Astrocyte (in vitro differentiated cells and primary cell): ENCODE results near the gene CSNK1D. TPM values are rescaled to one million over a fixed set of nuclear protein-coding genes. Genes with fewer than 3 reads are reported as not detected.

Experiments
- DNase-seq: peaks from one replicate; pipeline ENCODE4 v3.0.0-alpha.2; 2010; ENCODE audit warnings: low read depth
- FAIRE-seq: peaks from 2 replicates; lab custom pipeline; 2011; peaks lifted over from hg19 to GRCh38; lab: Jason Lieb, UNC
- H2AFZ ChIP-seq: 2 replicates; pipeline ENCODE4 v1.6.0; 2012; ENCODE audit warnings: low read depth, low read length, inconsistent platforms
- H3K27ac ChIP-seq: 2 replicates; pipeline ENCODE4 v1.5.1; 2011; ENCODE audit warnings: low read depth, low read length, inconsistent platforms
- H3K27me3 ChIP-seq: 2 replicates; pipeline ENCODE4 v1.6.0; 2011; ENCODE audit warnings: low read length, inconsistent platforms; ENCODE audit not compliant: insufficient read depth
- H3K36me3 ChIP-seq: 2 replicates; pipeline ENCODE4 v1.5.1; 2011; ENCODE audit warnings: low read length, inconsistent platforms; ENCODE audit not compliant: insufficient read depth
- H3K4me1 ChIP-seq: 2 replicates; pipeline ENCODE4 v1.5.1; 2011; ENCODE audit warnings: low read length, inconsistent platforms; ENCODE audit not compliant: insufficient read depth
- H3K4me2 ChIP-seq: 2 replicates; pipeline ENCODE4 v1.6.0; 2012; ENCODE audit warnings: low read length, inconsistent platforms
- H3K4me3 ChIP-seq: 2 replicates; pipeline ENCODE4 v1.5.1; 2011; ENCODE audit warnings: low read depth, mild to moderate bottlenecking, low read length, inconsistent platforms; ENCODE audit not compliant: insufficient read depth
- H3K79me2 ChIP-seq: 2 replicates; pipeline ENCODE4 v1.6.0; 2012; ENCODE audit warnings: mild to moderate bottlenecking, low read length, inconsistent platforms; ENCODE audit not compliant: insufficient read depth
- H3K9ac ChIP-seq: 2 replicates; pipeline ENCODE4 v1.6.0; 2012; ENCODE audit warnings: mild to moderate bottlenecking, low read length, inconsistent platforms
- H3K9me3 ChIP-seq: 2 replicates; pipeline ENCODE4 v1.5.1; 2012; ENCODE audit warnings: low read depth, mild to moderate bottlenecking, low read length, inconsistent platforms; ENCODE audit not compliant: insufficient read depth
- H4K20me1 ChIP-seq: 2 replicates; pipeline ENCODE4 v1.6.0; 2012; ENCODE audit warnings: low read length, inconsistent platforms; ENCODE audit not compliant: insufficient read depth
- H3K27ac Mint-ChIP-seq: one replicate; pipeline ENCODE4 v1.8.0; 2021; ENCODE audit warnings: mild to moderate bottlenecking, mixed read lengths; ENCODE audit not compliant: unreplicated experiment
- H3K27me3 Mint-ChIP-seq: one replicate; pipeline ENCODE4 v1.8.0; 2021; ENCODE audit warnings: low read depth, mixed read lengths; ENCODE audit not compliant: unreplicated experiment
- H3K36me3 Mint-ChIP-seq: one replicate; pipeline ENCODE4 v1.8.0; 2021; ENCODE audit warnings: low read depth, mixed read lengths; ENCODE audit not compliant: unreplicated experiment
- H3K4me1 Mint-ChIP-seq: one replicate; pipeline ENCODE4 v1.8.0; 2021; ENCODE audit warnings: low read depth, mixed read lengths; ENCODE audit not compliant: unreplicated experiment
- H3K4me3 Mint-ChIP-seq: one replicate; pipeline ENCODE4 v1.8.0; 2021; ENCODE audit warnings: mild to moderate bottlenecking, moderate library complexity, mixed read lengths; ENCODE audit not compliant: unreplicated experiment
- H3K9me3 Mint-ChIP-seq: one replicate; pipeline ENCODE4 v1.8.0; 2021; ENCODE audit warnings: mild to moderate bottlenecking, mixed read lengths; ENCODE audit not compliant: unreplicated experiment
- EZH2 ChIP-seq: IDR thresholded peaks from 2 replicates; pipeline ENCODE4 v1.6.1; 2012; ENCODE audit warnings: mild to moderate bottlenecking, low read length, inconsistent platforms; ENCODE audit not compliant: insufficient read depth
- total RNA-seq: library from RNA; stranded (reverse); gene quantifications from 2 replicates; pipeline ENCODE4 v1.2.1, GENCODE V29; 2021
- TF ChIP-seq, protein P1 (sequence below): IDR thresholded peaks from 2 replicates; pipeline ENCODE4 v1.5.1; 2011; ENCODE audit warnings: low read depth, mild to moderate bottlenecking, inconsistent platforms, low read length, moderate library complexity; ENCODE audit not compliant: insufficient read depth

The CSNK1D gene
- total RNA-seq, 1 donor from 2014 or later, result 153 TPM

GRCh38 chr17:82253179-82253544, 20.3 kb downstream of the CSNK1D start:
- no peak overlapping the region for H3K9ac ChIP-seq
- no peaks in the 10 kb centered on the region for H3K9me3 ChIP-seq
- H3K27ac ChIP-seq, result no peak overlapping the region
- no peak overlapping the region for H3K4me2 ChIP-seq
- H3K36me3 ChIP-seq, result peaks cover 61% of the 10 kb centered on the region
- no peaks in the 10 kb centered on the region for H3K27me3 ChIP-seq
- TF ChIP-seq, protein P1, sequence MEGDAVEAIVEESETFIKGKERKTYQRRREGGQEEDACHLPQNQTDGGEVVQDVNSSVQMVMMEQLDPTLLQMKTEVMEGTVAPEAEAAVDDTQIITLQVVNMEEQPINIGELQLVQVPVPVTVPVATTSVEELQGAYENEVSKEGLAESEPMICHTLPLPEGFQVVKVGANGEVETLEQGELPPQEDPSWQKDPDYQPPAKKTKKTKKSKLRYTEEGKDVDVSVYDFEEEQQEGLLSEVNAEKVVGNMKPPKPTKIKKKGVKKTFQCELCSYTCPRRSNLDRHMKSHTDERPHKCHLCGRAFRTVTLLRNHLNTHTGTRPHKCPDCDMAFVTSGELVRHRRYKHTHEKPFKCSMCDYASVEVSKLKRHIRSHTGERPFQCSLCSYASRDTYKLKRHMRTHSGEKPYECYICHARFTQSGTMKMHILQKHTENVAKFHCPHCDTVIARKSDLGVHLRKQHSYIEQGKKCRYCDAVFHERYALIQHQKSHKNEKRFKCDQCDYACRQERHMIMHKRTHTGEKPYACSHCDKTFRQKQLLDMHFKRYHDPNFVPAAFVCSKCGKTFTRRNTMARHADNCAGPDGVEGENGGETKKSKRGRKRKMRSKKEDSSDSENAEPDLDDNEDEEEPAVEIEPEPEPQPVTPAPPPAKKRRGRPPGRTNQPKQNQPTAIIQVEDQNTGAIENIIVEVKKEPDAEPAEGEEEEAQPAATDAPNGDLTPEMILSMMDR, result no peak
- TF ChIP-seq EZH2, result no peak
- DNase-seq, result no peak
- Mint-ChIP-seq H3K4me3 (no peak overlapping the region), H3K4me1 (peaks cover 3% of the 10 kb centered on the region), H3K36me3 (peaks cover 27% of the 10 kb centered on the region), H3K27me3 (no peaks in the 10 kb centered on the region), H3K27ac (no peak overlapping the region), H3K9me3 (no peaks in the 10 kb centered on the region)
- peaks cover 85% of the 10 kb centered on the region for H3K79me2 ChIP-seq
- FAIRE-seq, result no peak
- H2AFZ ChIP-seq, result no peak overlapping the region
- no peak overlapping the region for H3K4me3 ChIP-seq
- H3K4me1 ChIP-seq, result no peaks in the 10 kb centered on the region
- H4K20me1 ChIP-seq, result peaks cover 85% of the 10 kb centered on the region

DNA sequence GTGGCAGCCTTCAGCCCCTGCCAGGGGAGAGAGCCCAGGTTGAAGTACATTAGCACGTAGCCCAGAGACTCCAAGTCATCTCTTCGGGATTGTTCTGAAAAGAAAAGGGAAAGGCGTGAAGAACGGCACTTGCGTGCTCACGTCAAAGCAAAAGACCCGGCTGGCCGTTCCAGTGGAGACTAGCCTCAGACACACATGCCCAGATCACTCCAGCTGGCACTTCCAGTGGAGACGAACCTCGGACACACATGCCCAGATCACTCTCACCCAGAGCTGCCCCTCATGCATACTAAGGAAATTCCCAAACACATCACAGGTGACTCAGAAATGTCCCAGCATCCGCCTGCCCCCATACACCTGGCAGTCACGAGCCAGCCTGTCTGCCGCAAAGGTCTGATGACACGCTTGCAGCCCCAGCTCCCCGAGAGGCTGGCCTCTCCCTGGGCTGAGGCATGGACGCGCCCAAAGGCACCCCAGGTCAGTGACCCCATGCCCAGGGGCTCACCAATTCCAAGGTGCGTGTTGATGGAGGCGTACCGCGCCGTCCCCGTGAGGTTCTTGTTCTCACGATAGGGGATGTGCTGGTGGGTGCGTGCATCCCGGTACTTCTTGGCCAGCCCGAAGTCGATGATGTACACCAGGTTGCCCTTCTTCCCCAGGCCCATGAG, 20.9 kb downstream of the CSNK1D start:
- Mint-ChIP-seq H3K27me3 (no peaks in the 10 kb centered on the region), H3K4me3 (no peak overlapping the region), H3K4me1 (peaks cover 3% of the 10 kb centered on the region), H3K9me3 (no peaks in the 10 kb centered on the region), H3K27ac (peak overlapping the region; percentile 73), H3K36me3 (peaks cover 31% of the 10 kb centered on the region)
- Histone ChIP-seq H2AFZ (no peak overlapping the region), H3K4me3 (no peak overlapping the region), H3K27me3 (no peaks in the 10 kb centered on the region), H3K36me3 (peaks cover 64% of the 10 kb centered on the region), H3K9ac (no peak overlapping the region), H3K4me2 (no peak overlapping the region), H3K79me2 (peaks cover 85% of the 10 kb centered on the region), H3K27ac (no peak overlapping the region), H3K4me1 (peaks cover 1% of the 10 kb centered on the region), H4K20me1 (peaks cover 86% of the 10 kb centered on the region), H3K9me3 (no peaks in the 10 kb centered on the region)
- DNase-seq (no peak), FAIRE-seq (no peak)
- TF ChIP-seq EZH2, result no peak
- TF ChIP-seq, protein P1, result no peak

GRCh38 chr17:82250868-82251500, 22.5 kb downstream of the CSNK1D start:
- H3K4me1 Mint-ChIP-seq, result peaks cover 5% of the 10 kb centered on the region
- Histone ChIP-seq H3K4me1 (peaks cover 18% of the 10 kb centered on the region), H4K20me1 (peaks cover 86% of the 10 kb centered on the region), H2AFZ (no peak overlapping the region), H3K27me3 (no peaks in the 10 kb centered on the region), H3K9me3 (no peaks in the 10 kb centered on the region), H3K36me3 (peaks cover 51% of the 10 kb centered on the region), H3K4me2 (no peak overlapping the region), H3K27ac (no peak overlapping the region), H3K79me2 (peaks cover 79% of the 10 kb centered on the region), H3K4me3 (no peak overlapping the region), H3K9ac (no peak overlapping the region)
- no peak overlapping the region for H3K4me3 Mint-ChIP-seq
- no peak for TF ChIP-seq EZH2
- TF ChIP-seq, protein P1, result no peak
- H3K27ac Mint-ChIP-seq, result no peak overlapping the region
- peaks cover 30% of the 10 kb centered on the region for H3K36me3 Mint-ChIP-seq
- DNase-seq (no peak), FAIRE-seq (no peak)
- no peaks in the 10 kb centered on the region for H3K27me3 Mint-ChIP-seq
- no peaks in the 10 kb centered on the region for H3K9me3 Mint-ChIP-seq
